HuH-7.5 (cell line): ENCODE data around the gene TMEM120B.
"Not testable (repeated sequence)": the region's sequence is repeated elsewhere in the genome, so short reads cannot be mapped to it uniquely, and the experiment has no call there.

ENCODE experiments used
- DNase-seq: peaks from one replicate; pipeline ENCODE4 v3.0.0; 2011; ENCODE audit warnings: low spot score

TMEM120B gene

GRCh38 chr12:121709478-121709961, 3.0 kb upstream of the TMEM120B start:
- no peak for DNase-seq

GRCh38 chr12:121711361-121712189, 977 bp upstream of the TMEM120B start:
- DNase-seq = no peak

- DNase-seq = no peak
Measured at GRCh38 chr12:121712190-121712460, 427 bp upstream of the TMEM120B start.

- no peak for DNase-seq
Measured at GRCh38 chr12:121713257-121713777, 765 bp downstream of the TMEM120B start.

- DNase-seq = no peak
Measured at GRCh38 chr12:121713793-121714192, 1.2 kb downstream of the TMEM120B start.

GRCh38 chr12:121715055-121715454, 2.5 kb downstream of the TMEM120B start:
- not testable (repeated sequence) for DNase-seq

GRCh38 chr12:121715862-121716435, 3.4 kb downstream of the TMEM120B start:
- DNase-seq = no peak

- no peak for DNase-seq
Measured at GRCh38 chr12:121717041-121717699, 4.6 kb downstream of the TMEM120B start.

GRCh38 chr12:121718653-121719239, 6.2 kb downstream of the TMEM120B start:
- no peak for DNase-seq

- DNase-seq = no peak
Measured at GRCh38 chr12:121719926-121720414, 7.4 kb downstream of the TMEM120B start.

GRCh38 chr12:121720762-121721161, 8.2 kb downstream of the TMEM120B start:
- DNase-seq = no peak

GRCh38 chr12:121722511-121722910, 10.0 kb downstream of the TMEM120B start:
- no peak for DNase-seq

- no peak for DNase-seq
Measured at GRCh38 chr12:121723200-121723599, 10.6 kb downstream of the TMEM120B start.

GRCh38 chr12:121724925-121725324, 12.4 kb downstream of the TMEM120B start:
- no peak for DNase-seq

- no peak for DNase-seq
Measured at GRCh38 chr12:121725423-121725822, 12.9 kb downstream of the TMEM120B start.

- DNase-seq = no peak
Measured at GRCh38 chr12:121729021-121729420, 16.5 kb downstream of the TMEM120B start.

GRCh38 chr12:121731473-121731872, 18.9 kb downstream of the TMEM120B start:
- DNase-seq = no peak

GRCh38 chr12:121733849-121734248, 21.3 kb downstream of the TMEM120B start:
- no peak for DNase-seq

- DNase-seq = no peak
Measured at GRCh38 chr12:121738340-121738858, 25.8 kb downstream of the TMEM120B start.

- DNase-seq = no peak
Measured at GRCh38 chr12:121740847-121741246, 28.3 kb downstream of the TMEM120B start.

GRCh38 chr12:121741743-121742142, 29.2 kb downstream of the TMEM120B start:
- DNase-seq = no peak

- not testable (repeated sequence) for DNase-seq
Measured at GRCh38 chr12:121745545-121745944, 33.0 kb downstream of the TMEM120B start.
